ENCODE data around the gene RTTN. TPM values are rescaled to one million over a fixed set of nuclear protein-coding genes. Genes with fewer than 3 reads are reported as not detected.

The RTTN gene
- total and polyA plus RNA-seq, 2 of the 13 experiments (the other 11 are each of a cell fraction or from before 2014, with no cell fraction given) = 5.4 to 18.7 TPM

DNA sequence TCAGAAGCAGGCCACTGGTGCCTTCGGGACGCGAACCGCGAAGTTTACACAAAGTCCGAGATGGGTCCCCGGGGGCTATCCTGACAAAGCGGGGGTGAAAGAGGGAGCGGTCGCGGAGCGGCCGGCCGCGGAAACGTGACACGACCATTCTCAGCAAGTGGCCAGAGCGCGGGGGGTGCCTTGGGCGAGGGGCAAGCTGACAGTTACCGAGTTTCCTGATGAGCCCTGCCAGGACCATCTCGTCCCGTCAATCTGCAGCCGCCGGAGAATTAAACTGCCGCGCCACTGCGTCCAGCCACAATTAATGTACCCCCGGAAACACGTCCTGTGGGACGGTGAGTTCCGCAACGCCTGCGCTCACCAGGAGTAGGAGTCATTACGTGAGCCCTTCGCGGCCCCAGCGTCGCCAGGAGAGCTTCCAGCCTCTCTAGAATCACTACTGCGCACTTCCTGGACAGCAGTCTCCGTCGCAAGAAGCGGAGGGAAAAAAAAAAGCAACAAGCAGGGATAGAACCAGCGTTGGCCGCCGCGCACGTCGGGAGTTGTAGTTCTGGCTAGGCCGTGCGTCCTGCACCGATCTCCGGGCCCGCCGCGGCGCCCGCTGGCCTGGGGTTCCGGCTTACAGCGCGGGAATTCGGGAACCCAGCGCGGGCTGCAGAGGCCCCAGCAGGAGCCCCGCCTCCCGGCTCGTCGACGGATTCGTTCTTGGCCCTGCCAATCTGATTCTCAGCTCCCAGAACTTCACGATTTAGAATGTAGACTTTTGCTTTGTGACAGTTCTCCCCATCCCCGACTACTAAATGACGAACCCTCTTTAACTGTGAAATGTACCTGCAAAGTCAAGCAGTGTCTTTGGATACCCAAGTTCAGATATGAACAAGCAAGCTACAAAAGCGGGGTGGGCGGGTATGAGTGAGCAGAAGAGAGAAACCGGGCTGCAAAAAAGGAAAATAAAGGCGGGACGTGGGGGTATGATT, at the start of gene RTTN (continued):
- TF ChIP-seq AKAP8 (CRISPR knock-in tag; IDR thresholded peaks at IDR 0.05) (no peak), ZNF441 (CRISPR knock-in tag; IDR thresholded peaks at IDR 0.05; ENCODE audit: borderline replicate concordance) (no peak), ZNF510 (CRISPR knock-in tag; IDR thresholded peaks at IDR 0.05; ENCODE audit: low read depth) (no peak), ZBTB7B (CRISPR knock-in tag; IDR thresholded peaks at IDR 0.05) (peak; percentile 63), DNMT1 (CRISPR knock-in tag; IDR thresholded peaks at IDR 0.05) (no peak; the same call in 1 of the 2 replicates), ATM (IDR thresholded peaks at IDR 0.05; ENCODE audit: borderline replicate concordance) (no peak), RXRA (CRISPR knock-in tag; IDR thresholded peaks at IDR 0.05) (peak; percentile 87; the same call in 1 of the 2 replicates), CCDC6 (CRISPR knock-in tag; IDR thresholded peaks at IDR 0.05) (no peak), ZNF766 (CRISPR knock-in tag; IDR thresholded peaks at IDR 0.05; ENCODE audit: borderline replicate concordance) (peak; percentile 24; the same call in 1 of the 2 replicates), ZNF44 (CRISPR knock-in tag; IDR thresholded peaks at IDR 0.05) (no peak), KAT8 (CRISPR knock-in tag; IDR thresholded peaks at IDR 0.05) (peak; percentile 96)
- TF ChIP-seq, protein P1, sequence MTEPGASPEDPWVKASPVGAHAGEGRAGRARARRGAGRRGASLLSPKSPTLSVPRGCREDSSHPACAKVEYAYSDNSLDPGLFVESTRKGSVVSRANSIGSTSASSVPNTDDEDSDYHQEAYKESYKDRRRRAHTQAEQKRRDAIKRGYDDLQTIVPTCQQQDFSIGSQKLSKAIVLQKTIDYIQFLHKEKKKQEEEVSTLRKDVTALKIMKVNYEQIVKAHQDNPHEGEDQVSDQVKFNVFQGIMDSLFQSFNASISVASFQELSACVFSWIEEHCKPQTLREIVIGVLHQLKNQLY (CRISPR knock-in tag; IDR thresholded peaks at IDR 0.05) = peak; percentile 29; the same call in 1 of the 2 replicates
- TF ChIP-seq, protein P2, sequence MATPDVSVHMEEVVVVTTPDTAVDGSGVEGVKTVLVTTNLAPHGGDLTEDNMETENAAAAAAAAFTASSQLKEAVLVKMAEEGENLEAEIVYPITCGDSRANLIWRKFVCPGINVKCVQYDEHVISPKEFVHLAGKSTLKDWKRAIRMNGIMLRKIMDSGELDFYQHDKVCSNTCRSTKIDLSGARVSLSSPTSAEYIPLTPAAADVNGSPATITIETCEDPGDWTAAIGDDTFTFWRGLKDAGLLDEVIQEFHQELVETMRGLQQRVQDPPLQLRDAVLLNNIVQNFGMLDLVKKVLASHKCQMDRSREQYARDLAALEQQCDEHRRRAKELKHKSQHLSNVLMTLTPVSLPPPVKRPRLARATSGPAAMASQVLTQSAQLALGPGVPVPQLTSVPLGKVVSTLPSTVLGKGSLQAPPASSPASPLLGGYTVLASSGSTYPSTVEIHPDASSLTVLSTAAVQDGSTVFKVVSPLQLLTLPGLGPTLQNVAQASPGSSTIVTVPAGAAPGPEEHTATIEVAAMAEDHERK (CRISPR knock-in tag; IDR thresholded peaks at IDR 0.05; ENCODE audit: low read depth) = 0 out of 2 replicates have a peak, but pooled peaks have one; percentile 62
- TF ChIP-seq, protein P3, sequence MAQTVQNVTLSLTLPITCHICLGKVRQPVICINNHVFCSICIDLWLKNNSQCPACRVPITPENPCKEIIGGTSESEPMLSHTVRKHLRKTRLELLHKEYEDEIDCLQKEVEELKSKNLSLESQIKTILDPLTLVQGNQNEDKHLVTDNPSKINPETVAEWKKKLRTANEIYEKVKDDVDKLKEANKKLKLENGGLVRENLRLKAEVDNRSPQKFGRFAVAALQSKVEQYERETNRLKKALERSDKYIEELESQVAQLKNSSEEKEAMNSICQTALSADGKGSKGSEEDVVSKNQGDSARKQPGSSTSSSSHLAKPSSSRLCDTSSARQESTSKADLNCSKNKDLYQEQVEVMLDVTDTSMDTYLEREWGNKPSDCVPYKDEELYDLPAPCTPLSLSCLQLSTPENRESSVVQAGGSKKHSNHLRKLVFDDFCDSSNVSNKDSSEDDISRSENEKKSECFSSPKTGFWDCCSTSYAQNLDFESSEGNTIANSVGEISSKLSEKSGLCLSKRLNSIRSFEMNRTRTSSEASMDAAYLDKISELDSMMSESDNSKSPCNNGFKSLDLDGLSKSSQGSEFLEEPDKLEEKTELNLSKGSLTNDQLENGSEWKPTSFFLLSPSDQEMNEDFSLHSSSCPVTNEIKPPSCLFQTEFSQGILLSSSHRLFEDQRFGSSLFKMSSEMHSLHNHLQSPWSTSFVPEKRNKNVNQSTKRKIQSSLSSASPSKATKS (CRISPR knock-in tag; IDR thresholded peaks at IDR 0.05) = no peak
- TF ChIP-seq, protein P4, sequence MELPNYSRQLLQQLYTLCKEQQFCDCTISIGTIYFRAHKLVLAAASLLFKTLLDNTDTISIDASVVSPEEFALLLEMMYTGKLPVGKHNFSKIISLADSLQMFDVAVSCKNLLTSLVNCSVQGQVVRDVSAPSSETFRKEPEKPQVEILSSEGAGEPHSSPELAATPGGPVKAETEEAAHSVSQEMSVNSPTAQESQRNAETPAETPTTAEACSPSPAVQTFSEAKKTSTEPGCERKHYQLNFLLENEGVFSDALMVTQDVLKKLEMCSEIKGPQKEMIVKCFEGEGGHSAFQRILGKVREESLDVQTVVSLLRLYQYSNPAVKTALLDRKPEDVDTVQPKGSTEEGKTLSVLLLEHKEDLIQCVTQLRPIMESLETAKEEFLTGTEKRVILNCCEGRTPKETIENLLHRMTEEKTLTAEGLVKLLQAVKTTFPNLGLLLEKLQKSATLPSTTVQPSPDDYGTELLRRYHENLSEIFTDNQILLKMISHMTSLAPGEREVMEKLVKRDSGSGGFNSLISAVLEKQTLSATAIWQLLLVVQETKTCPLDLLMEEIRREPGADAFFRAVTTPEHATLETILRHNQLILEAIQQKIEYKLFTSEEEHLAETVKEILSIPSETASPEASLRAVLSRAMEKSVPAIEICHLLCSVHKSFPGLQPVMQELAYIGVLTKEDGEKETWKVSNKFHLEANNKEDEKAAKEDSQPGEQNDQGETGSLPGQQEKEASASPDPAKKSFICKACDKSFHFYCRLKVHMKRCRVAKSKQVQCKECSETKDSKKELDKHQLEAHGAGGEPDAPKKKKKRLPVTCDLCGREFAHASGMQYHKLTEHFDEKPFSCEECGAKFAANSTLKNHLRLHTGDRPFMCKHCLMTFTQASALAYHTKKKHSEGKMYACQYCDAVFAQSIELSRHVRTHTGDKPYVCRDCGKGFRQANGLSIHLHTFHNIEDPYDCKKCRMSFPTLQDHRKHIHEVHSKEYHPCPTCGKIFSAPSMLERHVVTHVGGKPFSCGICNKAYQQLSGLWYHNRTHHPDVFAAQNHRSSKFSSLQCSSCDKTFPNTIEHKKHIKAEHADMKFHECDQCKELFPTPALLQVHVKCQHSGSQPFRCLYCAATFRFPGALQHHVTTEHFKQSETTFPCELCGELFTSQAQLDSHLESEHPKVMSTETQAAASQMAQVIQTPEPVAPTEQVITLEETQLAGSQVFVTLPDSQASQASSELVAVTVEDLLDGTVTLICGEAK (IDR thresholded peaks at IDR 0.05) = peak; percentile 79
- TF ChIP-seq, protein P4 (CRISPR knock-in tag; IDR thresholded peaks at IDR 0.05) = peak; percentile 80
